HG03135 (cell line): Measurements from ENCODE around the gene CCDC12.

Source experiments
- ATAC-seq: cut with Tn5 transposase; IDR thresholded peaks from one replicate; pipeline ENCODE4 v1.9.1; 2021; ENCODE audit warnings: mild to moderate bottlenecking, moderate library complexity; ENCODE audit not compliant: unreplicated experiment

The CCDC12 gene

GRCh38 chr3:46882377-46883053 lies 94.0 kb downstream of the CCDC12 start:
- ATAC-seq = no peak

DNA sequence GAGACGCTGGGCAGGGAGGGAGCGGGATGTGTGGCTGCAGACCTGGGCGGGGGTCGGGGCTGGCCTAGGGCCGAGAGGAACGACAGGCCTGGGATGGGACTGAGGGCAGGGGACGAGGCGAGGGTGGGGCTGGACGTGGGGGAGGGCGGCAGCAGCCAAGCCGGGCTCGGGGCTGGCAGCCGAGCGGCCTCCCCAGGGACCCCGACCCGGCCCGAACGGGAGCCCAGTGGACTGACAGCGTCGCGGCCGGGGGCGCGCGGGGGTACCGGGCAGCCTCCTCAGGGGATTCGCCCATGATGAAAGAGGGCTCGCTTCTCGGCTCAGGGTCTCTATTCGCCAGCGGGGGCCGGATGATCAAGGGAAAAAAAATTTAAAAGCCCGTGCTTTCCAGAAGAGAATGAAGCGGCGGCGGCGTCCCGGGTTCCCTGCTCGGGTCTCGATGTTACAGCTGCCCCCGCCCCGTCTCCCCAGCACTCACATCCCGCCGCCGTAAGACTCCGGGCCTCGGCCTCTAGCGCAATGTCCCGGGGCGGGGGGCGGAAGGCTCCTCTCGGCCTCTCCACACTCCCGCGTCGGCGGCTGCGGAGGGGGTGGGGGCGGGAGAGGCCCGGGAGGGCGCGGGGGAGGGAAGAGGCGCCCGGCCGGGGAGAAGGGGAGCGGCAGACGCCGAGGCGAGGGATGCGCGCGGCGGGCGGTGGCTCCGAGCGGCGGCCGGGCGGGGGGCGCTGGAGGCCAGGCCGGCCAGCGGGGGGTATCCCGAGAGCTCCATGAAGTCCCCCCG lies 94.8 kb downstream of the CCDC12 start:
- no peak for ATAC-seq

- no peak for ATAC-seq
Observed at GRCh38 chr3:46880884-46881595, 95.5 kb downstream of the CCDC12 start.

DNA sequence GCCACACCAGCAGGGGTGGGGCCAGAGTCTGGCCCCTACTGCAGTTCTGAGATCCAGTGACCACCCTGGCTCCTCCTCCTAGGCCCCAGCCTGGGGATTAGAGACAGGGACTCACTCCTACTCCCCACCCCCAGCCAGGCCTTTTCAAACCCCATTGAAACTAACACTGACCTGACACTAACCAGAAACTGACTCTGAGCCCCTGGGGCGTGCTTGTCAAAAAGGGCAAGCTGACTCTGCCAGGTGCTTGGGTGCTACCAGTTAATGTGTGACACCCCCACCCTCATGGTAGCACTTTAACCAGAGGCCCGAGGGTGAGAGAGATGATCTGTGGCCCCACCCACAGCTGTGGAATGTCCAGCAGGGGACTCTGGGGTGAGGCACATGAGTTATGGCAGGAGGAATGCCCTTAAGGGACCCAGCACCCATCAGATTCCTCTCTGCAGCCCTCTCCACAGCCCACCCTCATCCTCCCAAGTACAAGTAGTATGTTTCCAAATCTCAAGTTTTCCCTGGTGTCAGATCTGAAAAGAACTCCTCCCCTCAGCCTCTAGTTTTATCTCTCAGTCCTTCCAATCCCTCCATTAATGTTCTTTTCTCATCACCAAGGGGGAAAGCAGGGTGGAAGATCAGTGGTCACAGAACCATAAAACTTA lies 97.6 kb downstream of the CCDC12 start:
- no peak for ATAC-seq

- ATAC-seq = no peak
Observed at GRCh38 chr3:46877406-46878125, 99.0 kb downstream of the CCDC12 start, which contains the start of gene PTH1R. PTH1R (plus strand) TSS chr3:46877721; CDS start chr3:46883560, 5,839 bp downstream.

- no peak for ATAC-seq
Observed at GRCh38 chr3:46876313-46877300, 99.9 kb downstream of the CCDC12 start.

- no peak for ATAC-seq
Observed at GRCh38 chr3:46875560-46875959, 101.0 kb downstream of the CCDC12 start.

- no peak for ATAC-seq
Observed at GRCh38 chr3:46874430-46874829, 102.1 kb downstream of the CCDC12 start.

DNA sequence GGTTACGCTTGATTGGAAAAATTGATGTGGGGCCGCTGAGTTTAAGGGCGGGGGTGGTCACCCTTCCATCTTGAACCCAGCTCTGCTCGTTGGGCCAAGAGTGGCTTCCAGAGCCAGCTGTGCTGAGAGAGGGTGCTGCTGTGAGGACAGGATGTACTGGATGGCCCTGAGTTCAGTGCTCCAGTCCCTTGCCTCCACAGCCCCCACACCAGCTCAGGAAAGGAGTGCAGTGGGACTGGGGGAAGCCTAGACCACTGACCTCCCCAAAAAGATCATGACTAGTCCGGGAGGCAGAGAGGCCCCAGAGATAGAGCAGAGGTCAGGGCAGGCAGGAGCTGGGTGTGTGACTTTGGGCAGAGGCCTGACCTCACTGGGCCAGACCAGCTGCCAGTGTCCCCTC lies 103.0 kb downstream of the CCDC12 start:
- ATAC-seq = no peak
